T47D (cell line): ENCODE results near the gene VTI1A.
"Not testable (repeated sequence)": the region's sequence is repeated elsewhere in the genome, so short reads cannot be mapped to it uniquely, and the experiment has no call there.

Experiments
- DNase-seq, 2 experiments: peaks; one replicate each; pipeline versions ENCODE4 v3.0.0 to v3.0.0-alpha.2; 2011 to 2012; ENCODE audit warnings: low read depth in 1 of 2, low spot score in 1 of 2
- JUND ChIP-seq: IDR thresholded peaks from 2 replicates; pipeline ENCODE4 v1.6.1; 2012; ENCODE audit warnings: low read depth
- in situ Hi-C: cut with HindIII; loops from 2 replicates; pipeline ENCODE4 v1.10.0; 2016; ENCODE audit warnings: low sequenced_read_pairs, low pct_unique_long_range_greater_than_20kb

The VTI1A gene

DNA sequence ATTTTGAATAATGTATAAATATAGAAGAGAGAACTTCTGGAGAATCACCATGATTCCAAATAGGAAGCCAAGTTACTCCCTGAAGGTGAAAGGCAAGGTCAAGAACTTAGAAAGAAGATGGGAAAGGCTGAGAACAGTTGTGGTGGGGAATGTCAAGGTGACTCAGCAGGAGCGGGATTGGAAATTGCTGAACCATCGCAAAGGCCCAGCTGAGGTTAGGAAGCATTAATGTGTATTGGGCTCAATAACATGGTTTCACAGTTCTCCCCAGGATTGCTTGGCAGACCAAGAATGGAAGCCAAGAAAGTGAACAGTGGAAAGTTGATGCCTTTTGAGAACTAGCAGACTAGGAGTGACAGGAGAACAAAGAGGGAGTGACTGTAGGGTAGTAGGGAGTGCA, 133.3 kb downstream of the VTI1A start:
- in situ Hi-C loops, result no loop called here
- no peak for DNase-seq
- no peak for TF ChIP-seq JUND

DNA sequence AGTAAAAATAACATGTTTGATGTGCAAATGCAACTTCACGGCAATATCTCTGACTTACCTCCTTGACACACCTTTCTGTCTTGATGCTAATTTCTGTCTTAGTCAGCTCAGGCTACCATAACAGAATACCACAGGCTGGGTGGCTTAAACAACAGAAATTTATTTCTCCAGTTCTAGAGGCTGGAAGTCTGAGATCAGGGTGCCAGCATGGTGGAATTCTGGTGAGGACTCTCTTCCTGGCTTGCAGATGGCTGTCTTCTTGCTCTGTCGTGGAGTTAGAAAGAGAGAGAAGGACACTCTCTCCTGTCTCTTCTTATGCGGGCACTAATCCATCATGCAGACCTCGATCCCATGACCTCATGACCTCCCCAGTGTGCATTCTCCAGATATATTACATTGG, 134.9 kb downstream of the VTI1A start:
- DNase-seq, result no peak
- no peak for TF ChIP-seq JUND
- in situ Hi-C loops, result no loop called here

DNA sequence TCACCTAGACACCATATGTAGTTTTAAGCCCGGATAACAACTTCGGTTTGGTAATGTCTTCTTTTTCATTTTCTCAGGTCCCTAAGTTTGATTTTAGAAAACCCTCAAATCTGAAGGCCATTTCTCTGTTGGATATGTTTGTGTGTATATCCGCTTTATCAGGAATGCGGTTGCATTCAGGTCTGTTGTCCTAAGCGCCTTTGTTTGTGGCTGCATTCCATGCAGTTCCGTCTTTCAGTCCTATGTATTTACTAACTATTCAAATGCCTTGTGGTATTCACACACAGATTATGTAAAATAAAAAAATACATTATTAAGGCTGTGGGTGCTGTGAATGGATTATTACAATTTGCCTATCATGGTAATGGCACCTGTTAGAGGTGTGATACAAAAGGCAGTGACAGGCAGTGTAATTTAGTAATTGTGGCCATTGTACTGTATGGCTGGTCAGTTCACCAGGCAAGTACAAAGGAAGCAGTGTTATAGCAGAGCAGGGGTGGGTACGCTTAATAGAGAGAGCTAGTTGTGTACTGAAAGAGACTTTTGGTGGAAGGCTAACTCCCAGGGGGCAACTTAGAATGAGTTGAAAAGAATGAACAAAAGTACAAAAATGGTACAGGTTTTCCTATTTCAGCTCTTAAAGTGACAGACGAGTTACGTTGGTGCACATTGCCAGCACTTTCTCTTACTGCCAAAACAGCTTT, 136.4 kb downstream of the VTI1A start:
- in situ Hi-C loops, result no loop called here
- no peak for DNase-seq
- no peak for TF ChIP-seq JUND

DNA sequence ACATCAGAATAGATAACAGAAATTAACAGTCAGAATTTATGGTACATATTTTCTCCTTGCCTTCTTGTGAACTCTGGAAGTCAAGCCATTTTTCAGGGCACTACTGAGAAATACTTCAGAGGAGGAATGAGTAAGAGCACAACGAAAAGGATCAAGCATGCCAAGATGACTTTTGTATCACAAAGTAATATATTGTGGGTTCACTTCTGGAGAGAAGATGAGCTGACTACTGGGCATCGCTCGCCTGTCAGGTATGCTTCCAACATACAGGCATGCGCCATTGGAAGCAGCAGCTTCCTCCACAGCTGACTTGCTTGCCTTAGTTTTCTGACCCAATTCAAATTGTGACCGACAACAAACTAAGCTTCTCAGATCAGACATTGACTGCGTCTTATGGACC, 137.3 kb downstream of the VTI1A start:
- in situ Hi-C loops, result no loop called here
- TF ChIP-seq JUND, result no peak
- DNase-seq, result no peak

DNA sequence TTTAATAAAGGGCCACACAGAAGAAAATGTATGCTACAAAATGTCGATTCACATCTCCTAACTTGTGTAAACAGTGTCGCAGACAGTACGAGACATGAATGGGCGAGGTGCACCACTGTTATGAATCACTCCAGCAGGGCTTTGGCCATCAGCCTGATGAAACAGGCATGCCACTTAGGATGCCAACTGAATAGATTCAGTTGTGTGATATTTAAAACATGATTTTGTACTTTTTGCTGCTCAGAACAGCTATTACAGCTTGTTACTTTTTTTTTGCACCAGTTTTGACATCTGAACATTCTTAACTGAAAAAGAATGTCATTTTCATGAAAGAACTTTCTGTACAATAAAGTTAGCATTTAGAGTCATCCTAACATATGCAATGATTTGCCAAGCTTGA, 138.1 kb downstream of the VTI1A start:
- no peak for DNase-seq
- in situ Hi-C loops, result no loop called here
- no peak for TF ChIP-seq JUND

DNA sequence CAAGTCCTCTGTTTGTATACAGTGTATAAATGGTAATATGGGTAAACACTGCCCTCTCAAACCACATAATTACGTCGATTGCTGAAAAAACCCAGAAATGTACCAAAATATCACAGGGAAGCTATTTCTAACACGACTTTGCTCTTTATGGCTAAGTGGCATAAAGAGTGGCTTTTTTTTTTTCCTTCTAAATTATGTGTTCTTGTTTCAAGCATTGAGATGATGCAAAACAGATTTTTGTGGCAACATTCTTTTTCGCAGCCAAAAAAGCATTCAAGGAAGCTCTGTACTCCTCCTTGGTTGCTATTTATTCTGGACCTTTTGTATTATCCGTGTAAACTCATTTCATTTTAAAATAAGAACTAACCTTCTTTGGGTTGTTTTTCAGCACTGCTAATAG, 138.9 kb downstream of the VTI1A start:
- in situ Hi-C loops, result no loop called here
- DNase-seq, result no peak

DNA sequence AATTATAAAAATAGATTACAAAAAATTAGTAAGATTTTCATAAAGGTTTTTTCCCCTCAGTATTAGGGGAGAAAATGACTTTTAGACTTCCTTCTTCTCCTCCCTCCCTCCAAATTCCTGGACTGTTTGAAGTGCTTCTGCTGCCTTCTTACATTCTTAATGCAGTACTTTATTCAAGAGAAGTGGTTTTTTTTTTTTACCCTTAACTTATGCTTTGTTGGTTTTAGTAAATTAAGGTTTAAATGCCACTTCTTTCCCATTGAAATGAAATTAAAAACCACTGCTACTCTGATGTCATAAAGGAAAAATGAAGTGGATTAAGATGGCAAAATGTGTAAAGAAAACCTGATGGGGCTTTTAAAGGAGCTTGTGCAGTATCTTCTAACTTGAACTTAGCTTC, 140.7 kb downstream of the VTI1A start:
- in situ Hi-C loops, result no loop called here
- no peak for TF ChIP-seq JUND
- no peak for DNase-seq

More for the DNA sequence above, 138.9 kb downstream of the VTI1A start:
- TF ChIP-seq JUND, result no peak

DNA sequence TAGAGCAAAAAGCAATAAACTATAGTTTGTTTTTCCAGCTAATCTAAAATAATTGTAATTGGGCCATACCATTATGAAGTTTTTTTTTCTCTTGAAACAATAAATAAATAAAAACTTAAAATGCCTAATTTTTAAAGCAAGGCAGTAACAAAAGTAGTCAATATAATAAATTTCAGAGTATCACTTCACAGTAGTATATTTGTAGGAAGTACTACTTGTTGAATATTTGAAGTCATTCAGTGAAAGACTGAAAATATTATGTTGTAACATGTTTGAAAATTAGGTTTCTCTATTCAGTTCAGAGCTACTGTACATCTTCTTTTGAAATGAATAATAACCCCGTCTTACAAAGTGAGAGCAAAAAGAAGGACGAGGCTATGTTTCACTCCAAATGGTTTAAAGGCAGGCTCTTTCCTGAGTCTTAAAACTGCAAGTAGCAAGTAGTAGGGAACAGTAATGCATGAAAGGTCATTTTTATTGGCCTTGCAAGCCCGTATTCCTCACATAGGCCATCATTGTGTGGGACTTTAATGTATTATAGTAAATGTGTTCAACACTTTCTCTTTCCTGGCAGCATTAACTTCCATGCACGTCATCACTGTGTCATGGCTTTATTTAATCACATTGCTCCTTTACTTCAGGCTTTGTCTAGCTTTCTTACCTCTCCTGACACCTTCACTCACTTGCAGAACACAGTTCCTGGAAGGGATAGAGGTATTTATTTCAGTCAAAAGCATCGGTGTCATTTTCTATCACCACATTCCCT, 141.4 kb downstream of the VTI1A start:
- TF ChIP-seq JUND, result no peak
- in situ Hi-C loops, result no loop called here
- DNase-seq, result no peak

DNA sequence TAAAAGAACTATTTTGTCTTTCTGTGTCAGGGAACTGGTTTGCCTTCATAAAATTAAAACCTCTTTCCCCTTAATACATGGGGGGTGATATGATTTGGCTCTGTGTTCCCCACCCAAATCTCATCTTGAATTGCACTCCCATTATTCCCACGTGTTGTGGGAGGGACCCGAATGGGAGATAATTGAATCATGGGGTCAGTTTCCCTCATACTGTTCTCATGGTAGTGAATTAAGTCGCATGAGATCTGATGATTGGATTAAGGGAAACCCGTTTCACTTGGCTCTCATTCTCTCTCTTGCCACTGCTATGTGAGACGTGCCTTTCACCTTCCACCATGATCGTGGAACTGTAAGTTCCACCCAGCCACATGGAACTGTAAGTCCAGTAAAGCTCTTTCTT, 142.1 kb downstream of the VTI1A start:
- no peak for TF ChIP-seq JUND
- no peak for DNase-seq
- in situ Hi-C loops, result no loop called here

DNA sequence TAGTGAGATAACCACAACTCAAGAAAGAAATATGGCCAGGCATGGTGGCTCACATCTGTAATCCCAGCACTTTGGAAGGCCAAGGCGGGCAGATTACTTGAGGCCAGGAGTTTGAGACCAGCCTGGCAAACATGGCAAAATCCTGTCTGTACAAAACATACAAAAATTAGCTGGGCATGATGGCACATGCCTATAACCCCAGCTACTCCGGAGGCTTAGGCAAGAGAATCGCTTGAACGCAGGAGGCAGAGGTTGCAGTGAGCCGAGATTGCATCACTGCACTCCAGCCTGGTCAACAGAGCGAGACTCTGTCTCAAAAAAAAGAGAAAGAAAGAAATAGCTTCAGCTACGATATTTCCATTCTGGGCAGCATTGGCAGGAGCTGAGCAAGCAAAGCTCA, 143.8 kb downstream of the VTI1A start:
- in situ Hi-C loops, DNase-seq: not testable (repeated sequence)

DNA sequence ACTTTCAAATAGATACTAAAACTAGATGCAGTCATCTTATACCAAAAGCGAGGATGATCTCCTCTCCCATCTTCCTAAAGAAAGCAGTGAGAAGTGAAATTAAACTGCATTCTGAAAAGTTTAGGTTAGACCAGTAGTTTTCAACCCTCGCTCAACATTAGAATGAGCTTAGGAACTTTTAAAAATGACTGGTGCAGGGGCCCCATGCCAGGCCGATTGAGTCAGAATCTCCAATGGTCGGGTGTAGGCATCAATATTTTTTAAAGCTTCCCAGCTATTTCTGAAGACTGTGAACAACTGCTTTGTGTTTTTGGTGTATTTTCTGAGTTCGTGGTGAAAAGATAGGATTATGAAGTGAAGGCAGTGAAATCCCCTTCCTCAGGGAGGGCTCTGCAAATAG, 146.0 kb downstream of the VTI1A start:
- in situ Hi-C loops, result no loop called here
- DNase-seq, result no peak
- TF ChIP-seq JUND, result no peak

DNA sequence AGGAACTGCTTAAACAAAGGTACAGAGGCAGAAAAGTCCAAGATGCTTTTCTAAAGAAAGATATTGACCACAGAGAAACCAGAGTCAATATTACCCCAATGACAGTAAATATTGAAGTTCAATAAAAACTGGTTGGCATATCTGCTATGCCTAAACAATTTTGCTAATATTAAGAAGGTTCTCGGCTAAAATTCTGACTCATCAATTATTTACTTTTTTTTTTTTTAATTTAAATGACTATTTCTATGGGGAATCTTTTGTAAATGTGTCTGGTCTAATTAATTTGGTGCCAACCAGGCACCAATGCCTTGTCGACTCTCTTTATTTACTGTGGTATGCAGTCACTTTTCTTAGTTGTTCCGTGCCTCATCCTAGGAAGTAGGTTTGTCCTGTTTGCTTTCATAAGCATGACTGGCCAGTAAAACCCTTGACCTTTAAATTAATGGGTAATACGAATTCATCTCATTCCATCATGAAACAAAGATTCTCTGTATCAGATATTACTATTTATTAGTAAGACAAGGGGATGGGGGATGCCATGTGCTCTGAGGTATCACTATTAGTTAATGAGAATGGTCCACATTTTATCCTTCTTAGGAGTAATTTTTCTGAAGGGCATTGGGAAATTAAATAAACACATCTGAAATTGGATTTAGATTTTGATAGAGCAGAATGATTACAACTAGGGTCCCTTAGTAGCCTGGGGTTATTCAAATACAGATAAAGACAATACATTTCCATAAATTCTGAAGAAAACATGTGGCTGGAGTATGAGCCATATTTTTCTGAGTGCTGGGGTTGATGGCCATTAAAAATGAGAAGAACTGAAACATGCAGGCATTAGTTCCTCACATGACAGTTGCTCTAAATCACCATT, 154.4 kb downstream of the VTI1A start:
- DNase-seq, result peak; percentile 2 to 11
- in situ Hi-C loops, result no loop called here
- TF ChIP-seq JUND, result no peak

DNA sequence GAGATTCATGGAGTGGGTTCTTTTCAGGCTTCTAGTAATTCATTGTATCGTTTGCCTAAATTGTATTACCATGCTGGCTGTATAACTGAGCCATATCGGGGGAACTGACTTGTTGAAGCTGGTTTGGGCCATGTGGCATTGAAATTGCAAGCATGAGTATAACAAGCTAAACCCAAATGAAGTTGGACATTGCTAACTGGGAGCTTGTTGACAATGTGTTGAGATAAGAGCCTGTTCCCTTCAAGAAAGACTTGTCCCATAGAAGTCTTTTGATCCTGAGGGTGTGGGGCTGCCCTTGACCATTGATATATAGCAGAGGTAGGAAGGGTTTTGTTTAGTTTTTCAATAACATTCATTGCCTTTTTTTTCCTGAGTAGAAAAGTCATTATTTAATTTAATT, 156.0 kb downstream of the VTI1A start:
- in situ Hi-C loops, result no loop called here
- no peak for TF ChIP-seq JUND
- DNase-seq, result no peak
